Kidney epithelial cell (primary cell): ENCODE results near the gene TMEM220. TPM values are rescaled to one million over a fixed set of nuclear protein-coding genes. Genes with fewer than 3 reads are reported as not detected.
"Not testable (repeated sequence)": the region's sequence is repeated elsewhere in the genome, so short reads cannot be mapped to it uniquely, and the experiment has no call there.

ENCODE experiments used
- DNase-seq: peaks from one replicate; pipeline ENCODE4 v3.0.0-alpha.2; 2010; ENCODE audit warnings: low read depth
- H3K27me3 ChIP-seq: 2 replicates; pipeline ENCODE4 v1.6.0; 2011; ENCODE audit warnings: low read length; ENCODE audit not compliant: control insufficient read depth, insufficient read depth
- H3K36me3 ChIP-seq: 2 replicates; pipeline ENCODE4 v1.5.1; 2011; ENCODE audit warnings: low read length; ENCODE audit not compliant: control insufficient read depth, insufficient read depth
- H3K4me3 ChIP-seq: 2 replicates; pipeline ENCODE4 v1.5.1; 2011; ENCODE audit warnings: low read depth, mild to moderate bottlenecking, control low read depth, low read length
- total RNA-seq: library from RNA; depleted of rRNA; stranded (reverse); fragments of >200 nt; gene quantifications from 2 replicates; pipeline ENCODE4 v1.2.3, GENCODE V29; 2015
- TF ChIP-seq, protein P1 (sequence below): IDR thresholded peaks from 2 replicates; pipeline ENCODE4 v1.5.1; 2011; ENCODE audit warnings: mild to moderate bottlenecking, moderate library complexity, low read length, control low read depth, inconsistent platforms; ENCODE audit not compliant: insufficient read depth, poor library complexity, severe bottlenecking

TMEM220 gene
- total RNA-seq, 1 donor from 2014 or later = 2.8 TPM

DNA sequence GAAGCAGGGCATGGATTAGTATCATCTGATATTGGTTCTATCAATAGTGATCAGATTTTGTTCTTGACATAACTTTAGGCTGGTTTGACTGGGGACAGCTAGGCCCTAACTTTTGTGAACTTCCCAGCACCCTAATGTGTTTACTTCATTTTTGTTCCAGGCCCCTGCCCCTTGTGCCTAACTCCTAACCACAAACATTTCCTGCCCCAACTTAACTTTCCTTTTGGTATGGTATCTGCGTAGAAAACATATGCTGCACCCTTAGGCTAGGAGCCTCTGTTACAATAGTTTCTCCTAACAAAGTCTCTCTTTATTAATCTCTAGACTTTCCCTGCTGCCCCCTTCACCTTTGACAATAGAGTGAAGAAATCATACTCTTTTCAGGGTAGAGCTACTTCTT lies 30.0 kb downstream of the TMEM220 start:
- DNase-seq = no peak
- Histone ChIP-seq H3K36me3 (no peaks in the 10 kb centered on the region), H3K27me3 (no peaks in the 10 kb centered on the region), H3K4me3 (no peak overlapping the region)
- TF ChIP-seq, protein P1, sequence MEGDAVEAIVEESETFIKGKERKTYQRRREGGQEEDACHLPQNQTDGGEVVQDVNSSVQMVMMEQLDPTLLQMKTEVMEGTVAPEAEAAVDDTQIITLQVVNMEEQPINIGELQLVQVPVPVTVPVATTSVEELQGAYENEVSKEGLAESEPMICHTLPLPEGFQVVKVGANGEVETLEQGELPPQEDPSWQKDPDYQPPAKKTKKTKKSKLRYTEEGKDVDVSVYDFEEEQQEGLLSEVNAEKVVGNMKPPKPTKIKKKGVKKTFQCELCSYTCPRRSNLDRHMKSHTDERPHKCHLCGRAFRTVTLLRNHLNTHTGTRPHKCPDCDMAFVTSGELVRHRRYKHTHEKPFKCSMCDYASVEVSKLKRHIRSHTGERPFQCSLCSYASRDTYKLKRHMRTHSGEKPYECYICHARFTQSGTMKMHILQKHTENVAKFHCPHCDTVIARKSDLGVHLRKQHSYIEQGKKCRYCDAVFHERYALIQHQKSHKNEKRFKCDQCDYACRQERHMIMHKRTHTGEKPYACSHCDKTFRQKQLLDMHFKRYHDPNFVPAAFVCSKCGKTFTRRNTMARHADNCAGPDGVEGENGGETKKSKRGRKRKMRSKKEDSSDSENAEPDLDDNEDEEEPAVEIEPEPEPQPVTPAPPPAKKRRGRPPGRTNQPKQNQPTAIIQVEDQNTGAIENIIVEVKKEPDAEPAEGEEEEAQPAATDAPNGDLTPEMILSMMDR = no peak

DNA sequence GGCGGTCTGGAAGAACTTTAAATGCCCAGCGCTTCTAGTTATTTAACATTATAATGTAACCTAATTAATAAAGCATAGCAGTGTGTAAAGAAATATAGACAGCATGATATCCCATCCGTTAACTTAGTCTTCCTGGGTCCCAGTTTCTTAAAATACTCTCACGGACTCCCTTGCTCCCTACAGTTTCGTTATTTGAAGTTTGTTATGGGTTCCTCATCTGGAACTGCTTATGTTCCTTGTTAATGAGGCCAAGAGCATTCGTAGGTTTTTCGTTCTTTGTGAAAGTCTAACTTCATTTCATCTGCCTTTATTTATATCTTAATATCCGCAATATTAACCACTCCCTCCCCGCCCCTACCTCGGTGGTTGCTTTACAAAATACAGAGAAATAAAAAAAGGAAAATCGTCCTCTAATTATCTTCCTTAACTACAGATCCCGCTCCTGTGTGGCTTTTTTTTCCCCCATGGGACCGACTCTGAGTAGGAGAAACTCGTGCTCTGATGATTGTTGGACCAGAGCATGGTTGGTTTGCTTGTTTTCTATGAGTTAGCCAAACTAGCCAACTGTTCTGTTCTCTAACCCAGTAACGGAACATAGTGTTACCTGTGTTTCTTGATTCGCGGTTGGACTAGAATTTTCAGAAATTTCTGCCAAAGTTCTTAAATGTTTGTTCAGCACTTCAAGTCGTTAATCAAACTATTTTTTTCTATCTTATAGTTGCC lies 31.6 kb downstream of the TMEM220 start:
- Histone ChIP-seq H3K4me3 (peak overlapping the region; percentile 97), H3K27me3 (no peaks in the 10 kb centered on the region), H3K36me3 (no peaks in the 10 kb centered on the region)
- TF ChIP-seq, protein P1 = no peak
- no peak for DNase-seq

DNA sequence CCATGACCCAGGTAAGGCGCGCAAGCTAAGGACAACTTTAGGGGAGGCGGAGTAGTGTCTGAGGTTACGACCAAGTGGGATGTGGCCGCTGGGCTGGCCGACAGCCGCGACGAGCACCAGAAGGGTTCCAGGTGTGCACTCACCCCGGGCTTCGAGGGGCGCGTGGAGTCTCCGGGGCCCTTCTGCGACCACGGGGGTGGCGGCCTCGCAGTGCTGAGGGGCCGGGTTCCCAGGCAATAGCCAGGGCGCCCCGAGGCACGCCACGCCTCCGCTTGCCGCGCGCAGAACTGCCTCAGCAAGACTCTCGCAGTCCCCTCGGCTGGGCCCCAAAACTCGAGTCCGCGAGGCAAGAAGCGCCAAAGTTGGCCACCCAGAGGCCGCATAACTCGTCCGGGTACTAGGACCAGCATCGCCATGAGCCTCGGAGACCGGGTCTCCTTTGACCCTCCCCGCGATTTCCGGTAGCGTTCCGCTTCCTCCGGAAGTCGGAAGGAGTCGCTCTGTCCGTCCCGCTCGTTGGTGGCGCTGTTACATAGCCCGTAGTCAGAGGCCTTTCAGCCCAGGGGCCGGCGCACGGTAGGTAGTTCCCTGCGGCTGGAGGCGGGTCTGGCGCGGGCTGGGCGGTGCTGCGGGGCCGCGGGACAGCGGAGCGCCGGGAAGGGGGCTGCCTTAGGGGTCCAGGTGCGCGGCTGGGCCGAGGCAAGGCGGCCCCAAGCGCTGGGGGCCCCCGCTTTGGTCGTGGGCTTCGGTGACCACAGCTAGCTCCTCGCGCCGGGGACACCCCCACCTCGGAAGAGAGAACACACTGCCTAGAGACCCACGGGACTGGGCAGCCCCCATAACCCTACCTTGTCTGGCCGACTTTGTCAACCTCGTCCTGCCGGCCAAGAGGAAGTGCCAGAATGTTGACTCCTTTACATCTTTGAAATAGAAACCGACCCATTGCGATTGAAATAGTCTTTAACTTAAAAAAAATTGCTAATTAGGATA lies 32.4 kb downstream of the TMEM220 start, which contains the start of the genes ADPRM and SCO1:
ADPRM (plus strand) TSS at position 503 of the 990 bp plus-strand sequence. CDS start 7,333 bp downstream, outside the sequence.
SCO1 (minus strand) TSS at position 442 of the 990 bp plus-strand sequence; CDS start at position 416, 26 bp downstream.
- H3K36me3 ChIP-seq = no peaks in the 10 kb centered on the region
- DNase-seq = peak; percentile 79
- peak within 1 kb of the TSS; percentile 97 for H3K4me3 ChIP-seq
- TF ChIP-seq, protein P1 = peak; percentile 48
- H3K27me3 ChIP-seq = no peaks in the 10 kb centered on the region

DNA sequence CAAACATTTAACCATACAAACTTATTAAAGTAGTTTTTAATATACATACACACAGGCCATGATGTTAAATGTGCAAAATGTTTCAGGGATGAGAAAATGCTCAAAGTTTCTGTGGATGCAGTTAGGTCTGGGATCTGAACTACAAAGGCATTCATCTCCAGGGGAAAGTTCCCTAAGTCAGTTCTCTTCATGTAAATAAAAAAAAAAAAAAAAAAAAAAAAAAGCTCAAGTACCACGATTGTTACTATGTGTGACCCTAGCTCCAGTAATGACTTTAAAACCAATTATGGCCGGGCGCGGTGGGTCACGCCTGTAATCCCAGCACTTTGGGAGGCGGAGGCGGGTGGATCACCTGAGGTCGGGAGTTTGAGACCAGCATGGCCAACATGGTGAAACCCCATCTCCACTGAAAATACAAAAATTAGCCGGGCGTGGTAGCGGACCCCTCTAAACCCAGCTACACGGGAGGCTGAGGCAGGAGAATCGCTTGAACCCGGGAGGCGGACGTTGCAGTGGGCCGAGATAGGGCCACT lies 33.9 kb downstream of the TMEM220 start:
- H3K27me3 ChIP-seq, H3K36me3 ChIP-seq, DNase-seq: not testable (repeated sequence)
- H3K4me3 ChIP-seq = peak overlapping the region; percentile 97

DNA sequence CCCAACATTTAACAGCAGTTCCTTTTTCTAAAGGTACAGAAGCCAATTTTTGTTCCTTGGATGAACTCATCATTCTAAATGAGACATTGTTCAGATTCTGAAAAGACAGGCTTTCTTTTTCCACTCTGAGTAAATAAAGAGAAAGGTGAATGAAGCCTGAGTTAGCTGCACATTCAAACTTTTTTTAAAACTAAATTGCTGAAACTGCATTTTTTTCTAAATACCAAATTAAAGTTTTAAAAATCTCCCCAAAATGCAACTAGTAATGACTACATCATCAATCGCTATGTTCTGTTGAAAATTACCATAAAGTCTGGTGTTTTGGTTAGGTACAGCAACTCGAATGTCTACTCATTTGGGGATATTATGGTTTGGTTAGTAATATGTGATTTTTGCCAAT lies 42.3 kb downstream of the TMEM220 start:
- H3K27me3 ChIP-seq = no peaks in the 10 kb centered on the region
- TF ChIP-seq, protein P1 = no peak
- no peak overlapping the region for H3K4me3 ChIP-seq
- H3K36me3 ChIP-seq = peaks cover 2% of the 10 kb centered on the region
- no peak for DNase-seq

DNA sequence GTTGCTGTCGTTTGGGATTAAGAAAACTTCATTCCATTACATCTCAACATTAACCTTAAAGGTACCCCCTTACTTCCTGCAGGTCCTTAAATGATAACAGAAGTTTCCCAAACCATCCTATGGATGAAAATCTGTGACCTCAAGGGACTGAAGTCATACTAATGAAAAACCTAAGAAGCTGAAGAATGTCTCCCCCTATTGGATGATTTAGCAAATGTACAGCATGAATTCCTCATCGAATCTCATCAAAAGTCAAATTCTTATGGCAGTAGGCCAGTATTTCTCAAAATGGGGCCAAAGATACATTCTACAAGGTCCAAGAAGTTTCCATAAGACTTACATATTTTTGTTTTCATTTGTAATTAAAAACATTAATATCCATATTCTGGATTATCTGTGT lies 46.0 kb downstream of the TMEM220 start:
- Histone ChIP-seq H3K27me3 (no peaks in the 10 kb centered on the region), H3K4me3 (no peak overlapping the region), H3K36me3 (peaks cover 5% of the 10 kb centered on the region)
- TF ChIP-seq, protein P1 = peak; percentile 46
- DNase-seq = no peak
